GM18511 (cell line): Measurements from ENCODE around the gene C14orf132.

Experiments
- ATAC-seq: cut with Tn5 transposase; IDR thresholded peaks from one replicate; pipeline ENCODE4 v1.9.1; 2021; ENCODE audit warnings: mild to moderate bottlenecking, moderate library complexity; ENCODE audit not compliant: unreplicated experiment

The C14orf132 gene

GRCh38 chr14:96081767-96082400 lies 42.7 kb downstream of the C14orf132 start:
- ATAC-seq, result no peak

GRCh38 chr14:96082420-96083300 lies 43.5 kb downstream of the C14orf132 start:
- ATAC-seq, result no peak

- no peak for ATAC-seq
Observed at GRCh38 chr14:96083667-96084320, 44.6 kb downstream of the C14orf132 start.

GRCh38 chr14:96084796-96085195 lies 45.6 kb downstream of the C14orf132 start:
- no peak for ATAC-seq

- ATAC-seq, result no peak
Observed at GRCh38 chr14:96085369-96085768, 46.2 kb downstream of the C14orf132 start.

- no peak for ATAC-seq
Observed at GRCh38 chr14:96086032-96086431, 46.9 kb downstream of the C14orf132 start.

GRCh38 chr14:96086574-96087077 lies 47.5 kb downstream of the C14orf132 start:
- no peak for ATAC-seq

GRCh38 chr14:96088074-96088473 lies 48.9 kb downstream of the C14orf132 start:
- ATAC-seq, result no peak

GRCh38 chr14:96088481-96088880 lies 49.3 kb downstream of the C14orf132 start:
- ATAC-seq, result no peak

GRCh38 chr14:96088911-96089310 lies 49.7 kb downstream of the C14orf132 start:
- ATAC-seq, result no peak

GRCh38 chr14:96089401-96089800 lies 50.2 kb downstream of the C14orf132 start:
- no peak for ATAC-seq

GRCh38 chr14:96090441-96091148 lies 51.4 kb downstream of the C14orf132 start:
- ATAC-seq, result no peak

GRCh38 chr14:96091149-96091693 lies 52.1 kb downstream of the C14orf132 start:
- ATAC-seq, result no peak

GRCh38 chr14:96091941-96092411 lies 52.8 kb downstream of the C14orf132 start:
- ATAC-seq, result no peak

- ATAC-seq, result no peak
Observed at GRCh38 chr14:96092936-96093335, 53.8 kb downstream of the C14orf132 start.

- ATAC-seq, result no peak
Observed at GRCh38 chr14:96094211-96094610, 55.0 kb downstream of the C14orf132 start.

GRCh38 chr14:96094656-96095055 lies 55.5 kb downstream of the C14orf132 start:
- no peak for ATAC-seq

- no peak for ATAC-seq
Observed at GRCh38 chr14:96095058-96095457, 55.9 kb downstream of the C14orf132 start.

GRCh38 chr14:96095581-96096476 lies 56.7 kb downstream of the C14orf132 start:
- ATAC-seq, result no peak
